Naive thymus-derived CD8-positive, alpha-beta T cell (primary cell): ENCODE data around the gene E2F4. TPM values are rescaled to one million over a fixed set of nuclear protein-coding genes. Genes with fewer than 3 reads are reported as not detected.
A peak's percentile ranks its signal among the peaks of the same experiment; 100 is the strongest.

Source experiments
- ATAC-seq, 2 donors: fragments of 150-1000 bp; cut with Tn5 transposase in 1 of 2; sonication (Bioruptor Pico), chemical (Tn5 transposase) in 1 of 2; 1 replicate in 1 of 2; 2 replicates in 1 of 2; pipeline ENCODE4 v1.10.0; 2021; ENCODE audit warnings: mild to moderate bottlenecking in 2 of 2, moderate library complexity in 2 of 2
- POLR2A ChIA-PET: fragments of 350-600 bp; sonication (Branson Sonifier 250); formaldehyde crosslinking; loops from one replicate; lab custom pipeline; 2021; ENCODE audit warnings: antibody characterized with exemption; lab: Charles Lee
- DNase-seq, 10 donors: peaks; one replicate each; pipeline versions ENCODE4 v3.0.0 to v3.0.0-alpha.2; 2020 to 2022
- H3K27ac Mint-ChIP-seq, 10 donors: one replicate each; pipeline ENCODE4 v1.8.0; 2020 to 2022; ENCODE audit warnings: mild to moderate bottlenecking in 10 of 10, mixed read lengths in 10 of 10, moderate library complexity in 4 of 10, inconsistent platforms in 1 of 10
- H3K27me3 Mint-ChIP-seq, 5 donors: one replicate each; pipeline ENCODE4 v1.8.0; 2021 to 2022; ENCODE audit warnings: mixed read lengths in 5 of 5
- H3K36me3 Mint-ChIP-seq, 3 donors: one replicate each; pipeline ENCODE4 v1.8.0; 2020 to 2022; ENCODE audit warnings: mixed read lengths in 3 of 3, mild to moderate bottlenecking in 2 of 3, inconsistent platforms in 1 of 3
- H3K4me1 Mint-ChIP-seq, 4 donors: one replicate each; pipeline ENCODE4 v1.8.0; 2021 to 2022; ENCODE audit warnings: mixed read lengths in 4 of 4
- H3K4me3 Mint-ChIP-seq, 10 donors: one replicate each; pipeline ENCODE4 v1.8.0; 2020 to 2022; ENCODE audit warnings: mild to moderate bottlenecking in 10 of 10, mixed read lengths in 10 of 10, moderate library complexity in 6 of 10, inconsistent platforms in 1 of 10
- H3K9me3 Mint-ChIP-seq, 9 donors: one replicate each; pipeline ENCODE4 v1.8.0; 2020 to 2022; ENCODE audit warnings: mixed read lengths in 9 of 9, mild to moderate bottlenecking in 3 of 9, inconsistent platforms in 1 of 9, moderate library complexity in 1 of 9
- polyA plus RNA-seq, 3 donors: library from polyadenylated mRNA; unstranded; fragments of 300-500 nt; fragmentation: Illumina TruSeq; gene quantifications; one replicate each; pipeline ENCODE4 v1.2.3, GENCODE V29; 2021
- total RNA-seq, 8 experiments: library from RNA in 2 of 8; stranded (reverse) in 2 of 8; gene quantifications; one replicate each; pipeline ENCODE4 v1.2.3 and lab custom pipeline; 2021 to 2026

Gene E2F4
- total and polyA plus RNA-seq, 5 experiments from 2014 or later: 40.7 to 87.1 (median 67.8) TPM

- no peak for DNase-seq
- Mint-ChIP-seq H3K27ac (no peak overlapping the region), H3K27me3 (peaks cover 0 to 7% (median 0%) of the 10 kb centered on the region in 5 donors), H3K36me3 (no peaks in the 10 kb centered on the region), H3K9me3 (no peaks in the 10 kb centered on the region), H3K4me3 (peak overlapping the region in 3 of 10 donors; percentile 7 to 33 (median 28)), H3K4me1 (peaks cover 10 to 18% (median 15%) of the 10 kb centered on the region in 4 donors)
- POLR2A ChIA-PET: no interaction called here
- ATAC-seq: no peak
Observed at GRCh38 chr16:67186550-67186950, 5.4 kb upstream of the E2F4 start.

DNA sequence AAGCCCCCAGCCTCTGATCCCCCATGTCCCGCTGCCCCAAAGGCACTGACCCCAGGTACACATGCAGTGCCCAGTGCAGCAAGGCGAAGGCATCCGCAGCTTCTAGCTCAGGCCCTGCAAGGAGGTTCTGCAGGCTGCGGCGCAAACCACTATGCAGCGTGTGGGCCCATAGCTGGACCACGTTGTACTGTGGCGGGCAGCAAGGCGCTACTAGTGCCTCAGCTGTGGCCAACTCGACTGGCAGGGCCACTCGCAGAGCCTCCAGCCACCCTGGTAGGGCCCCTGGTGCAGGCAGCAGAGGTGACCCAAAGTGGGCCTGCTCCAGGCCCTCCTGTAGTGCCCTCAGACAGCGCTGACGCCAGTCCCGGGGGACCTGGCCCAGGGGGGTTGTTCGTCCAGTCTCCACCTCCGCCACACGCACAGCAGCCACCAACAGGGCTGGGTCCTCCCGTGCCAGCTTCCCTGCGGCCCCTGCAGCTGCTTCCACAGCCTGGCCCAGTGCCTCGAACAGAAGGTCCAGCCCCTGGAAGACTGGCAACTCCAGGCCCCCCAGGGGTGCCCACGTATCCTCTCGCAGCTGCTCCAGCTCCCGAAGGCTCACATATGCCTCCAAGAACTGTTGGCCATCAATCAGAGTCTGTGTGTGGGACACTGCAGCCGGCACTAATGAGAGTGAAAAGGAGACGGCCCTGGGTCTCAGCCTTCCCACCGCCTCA, 4.6 kb upstream of the E2F4 start:
- ATAC-seq: no peak
- Mint-ChIP-seq H3K36me3 (no peaks in the 10 kb centered on the region), H3K4me1 (peaks cover 10 to 22% (median 21%) of the 10 kb centered on the region in 4 donors), H3K4me3 (no peak overlapping the region), H3K27me3 (peaks cover 0 to 7% (median 0%) of the 10 kb centered on the region in 5 donors), H3K27ac (no peak overlapping the region), H3K9me3 (no peaks in the 10 kb centered on the region)
- POLR2A ChIA-PET: no interaction called here
- no peak for DNase-seq

DNA sequence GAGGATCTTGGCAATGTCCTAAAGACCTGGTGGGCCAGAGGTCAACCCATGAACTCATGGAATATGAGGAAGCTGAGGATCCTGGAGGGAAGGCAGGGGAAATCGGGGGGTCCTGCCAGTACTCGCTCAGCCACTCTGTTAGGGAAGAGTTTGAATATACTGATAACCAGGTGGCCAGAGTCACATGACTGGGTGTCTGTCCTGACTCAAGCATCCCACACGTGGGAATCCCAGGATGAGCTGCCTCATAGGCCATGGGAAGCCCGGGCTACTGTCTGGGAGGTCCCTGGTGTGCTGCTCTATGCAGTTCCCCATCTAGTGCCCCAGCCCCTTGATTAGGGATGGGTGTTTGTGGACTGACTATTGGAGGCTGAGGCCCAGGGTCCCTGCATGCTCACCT, 3.6 kb upstream of the E2F4 start:
- peaks cover 0 to 7% (median 0%) of the 10 kb centered on the region in 5 donors for H3K27me3 Mint-ChIP-seq
- no peak overlapping the region for H3K27ac Mint-ChIP-seq
- DNase-seq: no peak
- H3K4me3 Mint-ChIP-seq: peak overlapping the region in 1 of 10 donors; percentile 36
- H3K9me3 Mint-ChIP-seq: no peaks in the 10 kb centered on the region
- POLR2A ChIA-PET: no interaction called here
- H3K36me3 Mint-ChIP-seq: no peaks in the 10 kb centered on the region
- no peak for ATAC-seq
- peaks cover 14 to 32% (median 31%) of the 10 kb centered on the region in 4 donors for H3K4me1 Mint-ChIP-seq

GRCh38 chr16:67188798-67189197, 3.2 kb upstream of the E2F4 start:
- ATAC-seq: no peak
- H3K4me3 Mint-ChIP-seq: no peak overlapping the region
- H3K9me3 Mint-ChIP-seq: no peaks in the 10 kb centered on the region
- H3K36me3 Mint-ChIP-seq: peaks cover 0 to 2% (median 0%) of the 10 kb centered on the region in 3 donors
- no peak overlapping the region for H3K27ac Mint-ChIP-seq
- POLR2A ChIA-PET: no interaction called here
- peaks cover 16 to 37% (median 35%) of the 10 kb centered on the region in 4 donors for H3K4me1 Mint-ChIP-seq
- DNase-seq: no peak
- H3K27me3 Mint-ChIP-seq: peaks cover 0 to 7% (median 0%) of the 10 kb centered on the region in 5 donors

GRCh38 chr16:67190041-67190440, 1.9 kb upstream of the E2F4 start, which contains the start of gene EXOC3L1:
Gene EXOC3L1 (minus strand): TSS chr16:67190136. CDS start chr16:67189676, 460 bp downstream.
- Mint-ChIP-seq H3K4me3 (peak within 1 kb of the TSS in 4 of 10 donors; percentile 22 to 84 (median 44)), H3K27ac (peak within 1 kb of the TSS in 1 of 10 donors; percentile 56), H3K27me3 (peaks cover 0 to 7% (median 0%) of the 10 kb centered on the region in 5 donors), H3K36me3 (peaks cover 0 to 10% (median 0%) of the 10 kb centered on the region in 3 donors), H3K4me1 (peaks cover 18 to 44% (median 42%) of the 10 kb centered on the region in 4 donors), H3K9me3 (no peaks in the 10 kb centered on the region)
- no peak for DNase-seq
- ATAC-seq: no peak
- POLR2A ChIA-PET: no interaction called here

- POLR2A ChIA-PET: interaction anchor here (1.1 kb wide), 1 partner anchor 30 kb away, joined by 3 read pairs; the partner anchor contains the start of gene FBXL8
- DNase-seq (no peak), ATAC-seq (no peak)
- peaks cover 11 to 44% (median 38%) of the 10 kb centered on the region in 4 donors for H3K4me1 Mint-ChIP-seq
- peak overlapping the region in 4 of 10 donors; percentile 49 to 96 (median 68) for H3K27ac Mint-ChIP-seq
- peaks cover 0 to 1% (median 0%) of the 10 kb centered on the region in 5 donors for H3K27me3 Mint-ChIP-seq
- H3K4me3 Mint-ChIP-seq: peak overlapping the region in 8 of 10 donors; percentile 22 to 93 (median 87)
- no peaks in the 10 kb centered on the region for H3K9me3 Mint-ChIP-seq
- H3K36me3 Mint-ChIP-seq: peaks cover 0 to 17% (median 0%) of the 10 kb centered on the region in 3 donors
Observed at GRCh38 chr16:67190448-67191399, 1.2 kb upstream of the E2F4 start.

DNA sequence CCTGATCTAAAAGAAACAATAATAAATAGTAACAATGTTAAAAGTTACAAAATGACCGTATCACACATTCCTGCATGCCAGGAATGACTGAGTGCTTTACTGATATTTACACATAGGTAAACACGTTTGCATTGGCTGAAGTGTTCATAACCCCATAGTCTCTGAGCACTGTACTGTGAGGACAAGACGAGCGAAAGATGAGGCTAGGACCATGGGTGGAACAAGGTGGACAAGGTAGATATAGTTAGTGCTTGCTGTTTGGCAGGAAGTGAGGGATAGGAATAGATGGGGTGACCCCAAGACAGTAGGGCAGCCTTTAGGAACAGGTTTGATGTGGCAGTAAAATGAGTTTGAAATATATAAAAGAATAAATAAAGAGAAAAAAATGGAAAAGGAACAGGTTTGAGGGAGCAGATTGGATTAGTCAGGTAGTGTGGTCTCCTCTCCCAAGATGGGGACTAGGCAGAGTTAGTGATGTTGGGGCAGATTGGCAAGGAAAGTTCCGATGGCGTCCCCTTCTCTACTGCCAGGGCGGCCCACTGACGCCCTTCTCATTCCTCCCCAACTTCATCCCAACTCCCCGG, 452 bp upstream of the E2F4 start:
- POLR2A ChIA-PET: interaction anchor here (1.1 to 2.9 kb wide), 3 partner anchors 31 to 53 kb away, joined by 3 to 17 read pairs (median 6); partner anchors contain the start of genes FBXL8 and TMEM208
- peak overlapping the region; percentile 81 to 97 (median 90) for H3K4me3 Mint-ChIP-seq
- H3K36me3 Mint-ChIP-seq: peaks cover 0 to 24% (median 5%) of the 10 kb centered on the region in 3 donors
- no peaks in the 10 kb centered on the region for H3K9me3 Mint-ChIP-seq
- H3K27me3 Mint-ChIP-seq: peaks cover 0 to 1% (median 0%) of the 10 kb centered on the region in 5 donors
- DNase-seq (no peak), ATAC-seq (no peak)
- H3K27ac Mint-ChIP-seq: peak overlapping the region; percentile 49 to 96 (median 92)
- H3K4me1 Mint-ChIP-seq: peaks cover 17 to 50% (median 42%) of the 10 kb centered on the region in 4 donors

- H3K27ac Mint-ChIP-seq: peak overlapping the region; percentile 81 to 94 (median 88)
- ATAC-seq (no peak), DNase-seq (no peak)
- POLR2A ChIA-PET: interaction anchor here (0.7 to 2.9 kb wide), 5 partner anchors 10 to 51 kb away, joined by 3 to 17 read pairs (median 3); partner anchors contain the start of gene TMEM208
- peaks cover 0 to 38% (median 8%) of the 10 kb centered on the region in 3 donors for H3K36me3 Mint-ChIP-seq
- peaks cover 20 to 57% (median 46%) of the 10 kb centered on the region in 4 donors for H3K4me1 Mint-ChIP-seq
- peaks cover 0 to 1% (median 0%) of the 10 kb centered on the region in 5 donors for H3K27me3 Mint-ChIP-seq
- peak overlapping the region; percentile 81 to 97 (median 90) for H3K4me3 Mint-ChIP-seq
- H3K9me3 Mint-ChIP-seq: no peaks in the 10 kb centered on the region
Observed at GRCh38 chr16:67192781-67193361, 916 bp downstream of the E2F4 start.

DNA sequence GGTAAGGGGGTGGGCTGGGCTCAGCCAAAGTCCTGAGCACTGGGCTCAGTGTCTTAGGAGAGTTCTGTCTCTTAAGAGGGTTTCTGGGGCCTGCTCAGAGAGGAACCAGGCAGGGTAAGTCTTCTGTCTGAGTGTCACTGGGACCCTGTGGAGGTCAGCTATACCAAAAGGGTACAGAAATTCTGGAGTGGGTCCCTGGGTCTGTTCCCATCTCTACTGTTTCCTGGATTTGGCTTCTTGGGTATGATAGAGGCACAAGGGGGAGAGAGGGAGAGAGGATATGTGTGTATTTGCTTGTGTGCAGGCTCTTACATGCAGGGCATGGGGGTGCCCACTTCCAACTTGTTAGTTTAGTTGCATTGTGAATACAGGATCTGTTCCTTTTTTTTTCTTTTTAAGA, 1.6 kb downstream of the E2F4 start:
- no peak for DNase-seq
- H3K9me3 Mint-ChIP-seq: no peaks in the 10 kb centered on the region
- peak overlapping the region in 7 of 10 donors; percentile 21 to 84 (median 77) for H3K27ac Mint-ChIP-seq
- no peak for ATAC-seq
- H3K36me3 Mint-ChIP-seq: peaks cover 0 to 45% (median 8%) of the 10 kb centered on the region in 3 donors
- H3K4me3 Mint-ChIP-seq: peak overlapping the region; percentile 79 to 97 (median 90)
- no peaks in the 10 kb centered on the region for H3K27me3 Mint-ChIP-seq
- peaks cover 20 to 63% (median 46%) of the 10 kb centered on the region in 4 donors for H3K4me1 Mint-ChIP-seq
- POLR2A ChIA-PET: interaction anchor here (1.7 to 2.9 kb wide), 2 partner anchors 33 to 51 kb away, joined by 6 to 17 read pairs; partner anchors contain the start of gene TMEM208

- Mint-ChIP-seq H3K4me3 (peak overlapping the region in 9 of 10 donors; percentile 79 to 97 (median 90)), H3K27ac (peak overlapping the region in 6 of 10 donors; percentile 20 to 84 (median 80)), H3K9me3 (no peaks in the 10 kb centered on the region), H3K36me3 (peaks cover 0 to 46% (median 8%) of the 10 kb centered on the region in 3 donors), H3K4me1 (peaks cover 20 to 64% (median 46%) of the 10 kb centered on the region in 4 donors), H3K27me3 (no peaks in the 10 kb centered on the region)
- POLR2A ChIA-PET: interaction anchor here (2.9 kb wide), 1 partner anchor 32 kb away, joined by 17 read pairs; the partner anchor contains the start of gene TMEM208
- DNase-seq (no peak), ATAC-seq (no peak)
Observed at GRCh38 chr16:67194260-67194659, 2.3 kb downstream of the E2F4 start.

- DNase-seq: no peak
- H3K27ac Mint-ChIP-seq: peak overlapping the region in 3 of 10 donors; percentile 29 to 90 (median 70)
- H3K27me3 Mint-ChIP-seq: no peaks in the 10 kb centered on the region
- H3K4me3 Mint-ChIP-seq: peak overlapping the region in 1 of 10 donors; percentile 28
- H3K9me3 Mint-ChIP-seq: no peaks in the 10 kb centered on the region
- peaks cover 0 to 53% (median 8%) of the 10 kb centered on the region in 3 donors for H3K36me3 Mint-ChIP-seq
- ATAC-seq: no peak
- H3K4me1 Mint-ChIP-seq: peaks cover 20 to 64% (median 46%) of the 10 kb centered on the region in 4 donors
- POLR2A ChIA-PET: no interaction called here
Observed at GRCh38 chr16:67195676-67196075, 3.7 kb downstream of the E2F4 start.
